Stimulated activated CD8-positive, alpha-beta memory T cell treated with anti-CD3 and anti-CD28 coated beads, Interleukin-15, amount 100 ng/mL, for 1 hour (primary cell): Measurements from ENCODE around the gene SEC16A.

Source experiments
- DNase-seq: peaks from one replicate; pipeline ENCODE4 v3.0.0-alpha.2; 2020; ENCODE audit warnings: low read depth

The SEC16A gene

DNA sequence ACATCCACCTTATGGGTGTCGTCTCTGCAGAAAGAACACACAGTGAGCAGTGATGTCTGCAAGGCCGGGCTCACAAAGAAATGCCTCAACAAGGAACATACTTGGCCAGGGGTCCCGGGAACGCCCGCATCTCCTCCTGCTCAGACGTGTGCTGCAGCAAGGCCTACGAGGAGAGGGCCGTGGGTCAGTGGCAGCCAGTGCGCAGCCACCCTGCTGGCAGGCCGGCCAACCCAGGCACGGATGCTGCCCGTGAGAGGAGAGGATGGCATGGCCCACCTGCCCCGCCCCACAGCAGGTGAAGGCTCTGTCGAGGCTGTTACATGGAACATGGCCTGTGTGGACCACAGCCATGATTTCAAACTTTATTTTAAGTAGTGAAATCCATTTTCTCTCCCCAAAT, 19.3 kb downstream of the SEC16A start:
- no peak for DNase-seq

GRCh38 chr9:136462664-136463063, 20.2 kb downstream of the SEC16A start:
- no peak for DNase-seq

DNA sequence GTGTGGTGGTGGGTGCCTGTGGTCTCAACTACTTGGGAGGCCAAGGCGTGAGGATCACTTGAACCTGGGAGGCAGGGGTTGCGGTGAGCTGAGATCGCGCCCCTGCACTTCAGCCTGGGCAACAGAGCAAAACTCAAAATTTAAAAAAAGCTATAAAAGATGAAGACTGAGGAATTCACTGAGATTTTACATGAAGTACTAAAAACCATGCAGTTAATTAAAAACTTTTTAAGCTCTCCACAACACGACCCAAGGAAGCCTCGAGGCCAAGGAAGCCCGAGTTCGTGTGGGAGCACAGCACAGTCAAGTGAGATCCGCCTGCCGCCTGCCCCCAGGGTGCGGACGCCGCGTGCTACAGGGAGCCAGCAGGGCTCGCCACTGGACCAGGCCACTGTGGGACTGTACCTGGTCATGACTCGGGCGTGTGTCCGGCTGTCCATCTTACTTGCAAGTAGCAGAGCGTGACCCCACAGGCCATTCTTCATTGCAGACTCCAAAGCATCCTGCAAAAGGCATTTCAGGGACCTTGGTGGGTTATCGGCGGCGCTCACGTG, 22.0 kb downstream of the SEC16A start:
- DNase-seq = no peak

- no peak for DNase-seq
These were observed 23.4 kb downstream of the SEC16A start for GRCh38 chr9:136459425-136459824.

DNA sequence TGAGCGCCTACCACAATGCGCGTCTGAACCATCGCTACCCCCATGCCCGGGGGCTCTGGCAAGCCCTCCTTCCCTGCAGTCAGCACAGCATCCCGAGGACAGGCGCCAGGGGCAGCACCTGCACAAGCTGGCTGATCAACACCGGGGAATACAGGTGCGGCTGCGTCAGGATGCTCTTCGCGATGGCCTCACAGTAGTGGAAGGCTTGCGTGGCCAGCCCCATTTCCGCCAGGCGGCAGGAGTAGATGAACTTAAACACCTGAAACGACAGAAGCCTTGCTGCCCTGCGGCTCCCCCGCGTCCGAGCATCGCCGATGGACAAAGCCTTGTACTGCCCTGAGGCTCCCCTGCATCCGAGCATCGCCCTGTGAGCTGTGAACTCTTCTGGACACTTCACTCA, 25.5 kb downstream of the SEC16A start:
- DNase-seq = no peak

- no peak for DNase-seq
These were observed 26.6 kb downstream of the SEC16A start for GRCh38 chr9:136456258-136456657.

GRCh38 chr9:136455043-136456002, 27.5 kb downstream of the SEC16A start:
- no peak for DNase-seq

GRCh38 chr9:136454026-136454796, 28.6 kb downstream of the SEC16A start:
- no peak for DNase-seq

- no peak for DNase-seq
These were observed 29.5 kb downstream of the SEC16A start for GRCh38 chr9:136453326-136453725.

- no peak for DNase-seq
These were observed 31.5 kb downstream of the SEC16A start for GRCh38 chr9:136451221-136451877.

DNA sequence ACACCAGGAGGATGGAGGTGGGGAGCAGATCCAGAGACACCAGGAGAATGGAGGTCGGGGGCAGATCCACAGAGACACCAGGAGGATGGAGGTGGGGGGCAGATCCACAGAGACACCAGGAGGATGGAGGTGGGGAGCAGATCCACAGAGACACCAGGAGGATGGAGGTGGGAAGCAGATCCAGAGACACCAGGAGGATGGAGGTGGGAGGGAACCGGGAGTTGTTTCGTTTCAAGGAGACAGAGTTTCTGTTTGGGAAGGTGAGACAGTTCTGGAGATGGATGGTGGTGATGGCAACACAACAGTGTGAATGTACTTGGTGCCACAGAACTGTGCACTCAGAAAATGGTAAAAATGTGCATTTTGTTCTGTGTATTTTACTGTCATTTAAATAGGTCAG, 34.2 kb downstream of the SEC16A start:
- no peak for DNase-seq

- DNase-seq = no peak
These were observed 35.6 kb downstream of the SEC16A start for GRCh38 chr9:136447173-136447778.

GRCh38 chr9:136445799-136446198, 37.0 kb downstream of the SEC16A start:
- DNase-seq = no peak

- no peak for DNase-seq
These were observed 38.7 kb downstream of the SEC16A start for GRCh38 chr9:136444102-136444501.

DNA sequence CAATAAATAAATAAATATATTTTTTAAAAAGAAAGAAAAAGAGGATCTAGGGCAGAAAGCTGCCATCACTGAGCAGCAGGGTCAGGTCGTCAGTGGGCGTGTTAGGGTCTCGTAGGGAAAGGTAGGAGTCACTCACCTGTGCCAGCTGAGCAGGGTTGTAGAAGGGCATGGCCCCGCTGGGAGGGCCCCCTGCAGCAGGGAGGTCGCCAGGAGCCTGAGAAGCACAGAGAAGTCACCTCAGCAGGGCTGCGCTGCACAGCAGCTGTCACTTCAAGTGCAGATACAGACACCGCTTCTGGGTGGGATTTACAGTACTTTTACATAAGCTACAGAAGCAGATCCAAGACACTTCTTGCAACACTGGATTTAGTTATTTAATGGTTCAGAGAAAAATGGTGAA, 39.2 kb downstream of the SEC16A start:
- DNase-seq = no peak

- DNase-seq = no peak
These were observed 39.8 kb downstream of the SEC16A start for GRCh38 chr9:136443087-136443486.

DNA sequence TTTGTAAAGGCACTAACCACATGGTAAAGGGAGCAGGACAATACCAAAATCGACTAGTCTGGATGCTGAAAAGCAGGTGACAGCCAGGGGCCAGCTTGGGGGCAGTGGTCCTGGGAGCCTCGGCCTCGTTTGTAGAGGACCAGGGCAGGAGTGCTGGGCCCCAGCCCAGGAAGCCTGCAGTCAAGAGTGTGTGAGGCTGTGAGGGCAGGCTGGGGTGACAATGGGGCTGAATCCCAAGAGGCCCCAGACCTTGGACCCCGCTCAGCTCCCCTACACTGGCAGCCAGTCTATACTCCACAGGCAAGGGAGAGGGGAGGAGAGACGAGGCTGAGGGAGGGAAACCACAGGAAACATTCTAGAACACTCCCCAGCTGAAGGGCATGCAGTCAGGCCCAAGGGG, 40.6 kb downstream of the SEC16A start:
- no peak for DNase-seq

DNA sequence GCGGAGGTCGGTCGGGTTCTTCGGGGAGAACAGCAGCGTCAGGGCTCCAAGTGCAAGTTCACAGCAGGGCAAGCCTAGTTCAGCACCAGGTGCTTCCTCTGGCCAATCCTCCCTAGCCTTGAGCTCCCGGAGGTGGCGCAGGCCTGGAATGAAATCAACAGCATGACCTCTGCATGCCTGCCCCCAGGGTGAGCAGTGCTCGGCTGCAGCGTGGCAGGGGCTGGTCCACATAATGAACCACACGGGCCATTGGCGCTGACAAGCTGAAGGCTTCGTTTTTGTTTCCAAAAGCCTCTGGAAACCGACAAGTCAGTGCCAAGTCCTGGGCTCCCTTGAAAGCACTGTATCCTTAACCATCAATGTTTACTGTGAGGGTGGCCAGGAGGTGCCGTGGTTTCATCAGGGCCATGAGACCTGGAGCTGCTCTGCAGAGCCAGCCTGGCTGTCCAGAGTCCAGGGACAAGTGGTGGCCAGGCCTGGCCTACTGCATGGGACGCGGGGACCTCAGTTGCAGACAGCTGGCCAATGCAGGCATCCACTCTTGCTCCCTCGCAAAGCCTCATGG, 41.1 kb downstream of the SEC16A start:
- DNase-seq = no peak

- no peak for DNase-seq
These were observed 41.6 kb downstream of the SEC16A start for GRCh38 chr9:136441191-136441680.

- peak; percentile 62 for DNase-seq
These were observed 43.1 kb downstream of the SEC16A start, which contains the start of gene INPP5E for GRCh38 chr9:136439481-136440408. INPP5E (minus strand) TSS chr9:136439845; CDS start chr9:136439419, 426 bp downstream.
